Measurements from ENCODE around the gene TIGD4.

The TIGD4 gene

GRCh38 chr4:152817331-152817730 is 37.8 kb upstream of the TIGD4 start:
- H3K27ac ChIP-seq = no peak overlapping the region
- no peak for TF ChIP-seq ZFX (IDR thresholded peaks at IDR 0.05; ENCODE audit: borderline replicate concordance)
- TF ChIP-seq CTCF (IDR thresholded peaks at IDR 0.05) = no peak

- TF ChIP-seq ZFX (IDR thresholded peaks at IDR 0.05; ENCODE audit: borderline replicate concordance) (no peak), CTCF (IDR thresholded peaks at IDR 0.05) (no peak)
Observed at GRCh38 chr4:152815078-152815477, 35.5 kb upstream of the TIGD4 start.

GRCh38 chr4:152810715-152811287 is 31.3 kb upstream of the TIGD4 start:
- TF ChIP-seq CTCF (IDR thresholded peaks at IDR 0.05) (no peak), ZFX (IDR thresholded peaks at IDR 0.05; ENCODE audit: borderline replicate concordance) (no peak)
- peak overlapping the region; percentile 39 for H3K27ac ChIP-seq

More at GRCh38 chr4:152815078-152815477, 35.5 kb upstream of the TIGD4 start:
- no peak overlapping the region for H3K27ac ChIP-seq

- no peak overlapping the region for H3K27ac ChIP-seq
- TF ChIP-seq ZFX (IDR thresholded peaks at IDR 0.05; ENCODE audit: borderline replicate concordance) (no peak), CTCF (IDR thresholded peaks at IDR 0.05) (no peak)
Observed at GRCh38 chr4:152808670-152809069, 29.1 kb upstream of the TIGD4 start.

- TF ChIP-seq ZFX (IDR thresholded peaks at IDR 0.05; ENCODE audit: borderline replicate concordance) (no peak), CTCF (IDR thresholded peaks at IDR 0.05) (no peak)
- H3K27ac ChIP-seq = no peak overlapping the region
Observed at GRCh38 chr4:152807294-152807829, 27.8 kb upstream of the TIGD4 start.

- H3K27ac ChIP-seq = no peak overlapping the region
- TF ChIP-seq ZFX (IDR thresholded peaks at IDR 0.05; ENCODE audit: borderline replicate concordance) (no peak), CTCF (IDR thresholded peaks at IDR 0.05) (no peak)
Observed at GRCh38 chr4:152806501-152807125, 27.1 kb upstream of the TIGD4 start.

GRCh38 chr4:152805818-152806217 is 26.3 kb upstream of the TIGD4 start:
- H3K27ac ChIP-seq = no peak overlapping the region
- TF ChIP-seq ZFX (IDR thresholded peaks at IDR 0.05; ENCODE audit: borderline replicate concordance) (no peak), CTCF (IDR thresholded peaks at IDR 0.05) (no peak)

All from 22Rv1 (cell line).